T-helper 17 cell (primary cell): ENCODE measurements around the gene C5orf58. TPM values are rescaled to one million over a fixed set of nuclear protein-coding genes. Genes with fewer than 3 reads are reported as not detected.

Experiments used
- ATAC-seq: fragments of 150-1000 bp; cut with Tn5 transposase; 2 replicates; pipeline ENCODE4 v1.10.0; 2021; ENCODE audit warnings: mild to moderate bottlenecking, moderate library complexity
- DNase-seq, 3 donors: peaks; one replicate each; pipeline versions ENCODE4 v3.0.0 to v3.0.0-alpha.2; 2020 to 2021
- H3K9me3 ChIP-seq: one replicate; pipeline ENCODE4 v1.7.0; 2013; ENCODE audit warnings: low read length, mild to moderate bottlenecking; ENCODE audit not compliant: control insufficient read depth, poor library complexity, severe bottlenecking
- H3K27ac Mint-ChIP-seq: one replicate; pipeline ENCODE4 v1.8.0; 2022; ENCODE audit warnings: mild to moderate bottlenecking, moderate library complexity, mixed read lengths
- H3K27me3 Mint-ChIP-seq: one replicate; pipeline ENCODE4 v1.8.0; 2022; ENCODE audit warnings: mixed read lengths
- H3K36me3 Mint-ChIP-seq: one replicate; pipeline ENCODE4 v1.8.0; 2022; ENCODE audit warnings: low read depth, mixed read lengths
- H3K4me1 Mint-ChIP-seq: one replicate; pipeline ENCODE4 v1.8.0; 2022; ENCODE audit warnings: mild to moderate bottlenecking, mixed read lengths
- H3K4me3 Mint-ChIP-seq: one replicate; pipeline ENCODE4 v1.8.0; 2022; ENCODE audit warnings: mild to moderate bottlenecking, moderate library complexity, mixed read lengths
- total RNA-seq, 4 donors: library from RNA in 2 of 4; stranded (reverse) in 2 of 4; gene quantifications; one replicate each; pipeline ENCODE4 v1.2.3 and lab custom pipeline; 2022 to 2026

The C5orf58 gene
- total RNA-seq, 2 donors from 2014 or later, result not detected

DNA sequence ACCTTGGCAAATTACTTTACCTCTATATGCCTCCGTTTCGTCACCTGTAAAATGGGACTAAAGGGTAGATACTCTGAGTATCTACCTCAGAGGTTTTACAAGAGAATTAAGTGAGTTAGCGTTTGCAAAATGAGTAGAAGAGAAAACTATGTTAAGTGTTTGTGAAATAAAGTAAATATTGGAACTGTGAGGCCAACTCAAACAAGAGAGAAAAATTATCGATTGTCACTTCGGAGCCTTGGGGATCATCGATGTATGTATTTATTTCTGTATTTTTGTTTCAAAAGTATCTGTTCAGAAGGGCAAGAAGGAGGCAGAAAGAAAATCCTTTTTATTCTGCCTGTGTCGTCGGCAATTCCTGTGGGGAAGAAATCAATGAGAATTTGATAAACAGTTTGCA is 25.8 kb upstream of the C5orf58 start:
- Mint-ChIP-seq H3K4me1 (peaks cover 2% of the 10 kb centered on the region), H3K36me3 (peaks cover 4% of the 10 kb centered on the region), H3K27ac (no peak overlapping the region), H3K27me3 (peaks cover 41% of the 10 kb centered on the region), H3K4me3 (no peak overlapping the region)
- ATAC-seq (no peak), DNase-seq (no peak)
- no peaks in the 10 kb centered on the region for H3K9me3 ChIP-seq

GRCh38 chr5:170211575-170212334 is 21.0 kb upstream of the C5orf58 start:
- DNase-seq, result no peak
- Mint-ChIP-seq H3K4me1 (no peaks in the 10 kb centered on the region), H3K36me3 (peaks cover 4% of the 10 kb centered on the region), H3K4me3 (no peak overlapping the region), H3K27me3 (peaks cover 28% of the 10 kb centered on the region), H3K27ac (no peak overlapping the region)
- ATAC-seq, result no peak
- no peaks in the 10 kb centered on the region for H3K9me3 ChIP-seq

DNA sequence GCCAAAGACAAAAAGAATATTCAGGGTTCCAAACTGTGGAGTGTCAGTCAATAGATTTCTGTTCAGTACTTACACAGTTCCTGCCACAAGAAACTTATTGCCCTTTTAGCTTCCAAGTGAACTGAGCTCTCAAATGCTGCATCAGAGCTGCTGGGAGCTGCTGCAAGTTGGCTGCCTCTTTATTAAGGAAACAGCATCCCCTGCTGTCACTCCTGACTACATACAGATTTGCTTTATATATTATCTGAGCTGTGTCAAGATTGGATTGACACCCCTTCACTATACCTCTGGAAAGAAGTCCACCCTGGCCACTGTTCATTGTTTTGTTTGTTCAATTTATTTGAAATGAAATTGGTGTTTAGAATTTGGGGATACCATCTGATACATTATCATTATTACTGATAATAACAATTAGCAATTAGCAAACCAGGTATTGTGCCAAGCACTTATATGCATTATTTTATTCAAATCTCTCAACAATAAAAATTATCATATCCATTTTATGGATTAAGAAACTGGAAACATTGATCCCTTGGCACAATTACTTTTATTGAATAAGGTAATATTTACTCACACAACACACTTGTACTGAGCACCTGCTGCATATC is 16.4 kb upstream of the C5orf58 start:
- H3K4me1 Mint-ChIP-seq, result no peaks in the 10 kb centered on the region
- H3K9me3 ChIP-seq, result no peaks in the 10 kb centered on the region
- DNase-seq, result no peak
- H3K27me3 Mint-ChIP-seq, result peaks cover 16% of the 10 kb centered on the region
- H3K27ac Mint-ChIP-seq, result no peak overlapping the region
- H3K4me3 Mint-ChIP-seq, result no peak overlapping the region
- no peak for ATAC-seq
- H3K36me3 Mint-ChIP-seq, result no peaks in the 10 kb centered on the region

- peaks cover 10% of the 10 kb centered on the region for H3K27me3 Mint-ChIP-seq
- DNase-seq (no peak), ATAC-seq (no peak)
Observed at GRCh38 chr5:170217831-170218230, 15.0 kb upstream of the C5orf58 start.

GRCh38 chr5:170218726-170219125 is 14.1 kb upstream of the C5orf58 start:
- Mint-ChIP-seq H3K36me3 (no peaks in the 10 kb centered on the region), H3K4me3 (no peak overlapping the region), H3K27ac (no peak overlapping the region), H3K4me1 (no peaks in the 10 kb centered on the region), H3K27me3 (peaks cover 6% of the 10 kb centered on the region)
- no peak for ATAC-seq
- H3K9me3 ChIP-seq, result no peaks in the 10 kb centered on the region
- no peak for DNase-seq

More at GRCh38 chr5:170217831-170218230, 15.0 kb upstream of the C5orf58 start:
- Mint-ChIP-seq H3K4me3 (no peak overlapping the region), H3K4me1 (no peaks in the 10 kb centered on the region), H3K36me3 (no peaks in the 10 kb centered on the region), H3K27ac (no peak overlapping the region)
- no peaks in the 10 kb centered on the region for H3K9me3 ChIP-seq

GRCh38 chr5:170219615-170220014 is 13.2 kb upstream of the C5orf58 start:
- Mint-ChIP-seq H3K27me3 (peaks cover 6% of the 10 kb centered on the region), H3K27ac (no peak overlapping the region), H3K36me3 (no peaks in the 10 kb centered on the region), H3K4me1 (no peaks in the 10 kb centered on the region), H3K4me3 (no peak overlapping the region)
- no peaks in the 10 kb centered on the region for H3K9me3 ChIP-seq
- no peak for ATAC-seq
- DNase-seq, result no peak

DNA sequence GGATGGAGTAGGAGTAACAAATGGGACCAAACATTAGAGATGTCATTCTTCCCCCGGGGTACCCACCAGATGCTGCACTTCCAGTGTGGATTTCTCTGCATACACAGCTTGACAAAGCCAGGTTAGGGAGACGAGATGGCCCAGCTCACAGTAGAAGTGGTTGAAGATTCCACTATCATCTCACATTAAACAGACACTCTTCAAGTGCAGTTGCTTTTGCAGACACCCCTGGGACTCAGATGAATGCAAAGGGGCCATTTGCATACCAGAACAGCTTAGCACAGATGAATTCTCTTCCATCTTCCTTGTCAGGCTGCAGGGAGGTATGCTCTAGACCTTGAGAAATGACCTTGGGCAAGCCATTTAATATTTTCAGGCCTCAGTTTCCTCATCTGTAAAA is 12.6 kb upstream of the C5orf58 start:
- no peak overlapping the region for H3K27ac Mint-ChIP-seq
- no peak for DNase-seq
- ATAC-seq, result no peak
- no peaks in the 10 kb centered on the region for H3K4me1 Mint-ChIP-seq
- no peak overlapping the region for H3K4me3 Mint-ChIP-seq
- peaks cover 6% of the 10 kb centered on the region for H3K27me3 Mint-ChIP-seq
- no peaks in the 10 kb centered on the region for H3K9me3 ChIP-seq
- H3K36me3 Mint-ChIP-seq, result no peaks in the 10 kb centered on the region

DNA sequence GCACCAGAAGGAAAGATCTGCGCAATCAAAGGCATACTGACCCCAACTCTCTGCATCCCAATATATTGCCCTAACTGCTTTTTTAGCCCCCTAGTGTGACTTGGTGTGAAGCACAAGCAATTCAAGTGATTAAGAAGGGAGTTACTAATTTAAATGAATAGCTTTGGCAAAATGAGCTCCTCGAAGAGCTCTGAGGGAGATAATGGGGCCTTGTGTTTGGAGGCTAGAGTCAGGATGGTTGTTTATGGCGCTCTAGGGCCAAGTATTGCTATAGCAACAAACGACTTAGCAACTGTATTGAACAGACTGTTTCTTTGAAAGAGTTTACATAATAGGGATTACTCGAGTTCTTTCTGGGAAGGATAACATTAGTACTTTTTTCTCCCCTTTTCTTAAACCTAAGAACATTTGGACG is 11.5 kb upstream of the C5orf58 start:
- no peaks in the 10 kb centered on the region for H3K9me3 ChIP-seq
- H3K36me3 Mint-ChIP-seq, result no peaks in the 10 kb centered on the region
- H3K4me3 Mint-ChIP-seq, result no peak overlapping the region
- H3K27me3 Mint-ChIP-seq, result peaks cover 6% of the 10 kb centered on the region
- DNase-seq, result no peak
- no peak overlapping the region for H3K27ac Mint-ChIP-seq
- peaks cover 4% of the 10 kb centered on the region for H3K4me1 Mint-ChIP-seq
- ATAC-seq, result no peak

- Mint-ChIP-seq H3K27me3 (peaks cover 6% of the 10 kb centered on the region), H3K4me1 (peaks cover 6% of the 10 kb centered on the region), H3K27ac (no peak overlapping the region), H3K36me3 (no peaks in the 10 kb centered on the region), H3K4me3 (no peak overlapping the region)
- DNase-seq (no peak), ATAC-seq (no peak)
- no peaks in the 10 kb centered on the region for H3K9me3 ChIP-seq
Observed at GRCh38 chr5:170223360-170223759, 9.4 kb upstream of the C5orf58 start.

GRCh38 chr5:170223906-170224305 is 8.9 kb upstream of the C5orf58 start:
- no peaks in the 10 kb centered on the region for H3K9me3 ChIP-seq
- DNase-seq (no peak), ATAC-seq (no peak)
- no peak overlapping the region for H3K4me3 Mint-ChIP-seq
- peaks cover 6% of the 10 kb centered on the region for H3K27me3 Mint-ChIP-seq
- no peaks in the 10 kb centered on the region for H3K36me3 Mint-ChIP-seq
- peaks cover 6% of the 10 kb centered on the region for H3K4me1 Mint-ChIP-seq
- no peak overlapping the region for H3K27ac Mint-ChIP-seq

DNA sequence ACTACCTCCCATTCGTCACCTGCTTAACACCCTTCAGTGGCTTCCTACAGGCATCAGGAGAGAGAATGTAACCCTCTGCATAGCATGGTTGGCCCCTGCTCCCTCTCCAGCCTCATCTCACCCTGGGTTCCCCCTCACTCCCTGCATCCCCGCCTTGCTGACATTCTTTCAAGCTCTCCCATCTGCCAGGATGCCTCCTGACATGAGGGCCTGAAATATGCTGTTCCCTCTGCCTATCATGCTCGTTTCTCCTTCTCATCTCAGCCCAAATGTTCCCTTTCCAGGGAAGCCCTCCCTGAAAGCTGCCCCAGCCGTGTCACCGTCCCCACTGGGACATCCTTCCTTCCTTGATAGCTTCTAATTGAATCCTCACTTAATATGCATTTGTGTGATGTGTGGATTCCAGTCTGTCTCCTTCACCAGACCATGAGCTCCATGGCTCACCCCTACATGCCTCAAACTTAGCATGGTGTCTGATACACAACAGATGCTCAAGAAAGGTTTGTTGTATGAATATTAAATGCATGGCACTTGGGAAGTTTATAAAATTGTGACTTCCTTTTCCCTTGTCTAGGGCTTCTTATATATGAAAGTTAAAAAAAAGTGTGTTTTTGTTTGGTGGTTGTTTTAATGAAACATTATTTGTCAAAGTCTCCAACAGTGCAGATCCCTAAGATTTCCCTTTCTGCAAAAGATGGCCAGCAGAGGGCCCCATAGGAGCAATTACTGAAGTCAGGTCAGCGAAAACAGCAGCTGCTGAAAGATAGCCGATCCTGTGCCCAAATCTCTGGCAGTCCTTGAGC is 7.3 kb upstream of the C5orf58 start:
- H3K27me3 Mint-ChIP-seq, result peaks cover 6% of the 10 kb centered on the region
- H3K27ac Mint-ChIP-seq, result peak overlapping the region; percentile 29
- peaks cover 6% of the 10 kb centered on the region for H3K4me1 Mint-ChIP-seq
- peak; percentile 41 to 61 (median 49) for DNase-seq
- peak; percentile 71 for ATAC-seq
- H3K36me3 Mint-ChIP-seq, result no peaks in the 10 kb centered on the region
- H3K9me3 ChIP-seq, result no peaks in the 10 kb centered on the region
- H3K4me3 Mint-ChIP-seq, result no peak overlapping the region

GRCh38 chr5:170226129-170226615 is 6.6 kb upstream of the C5orf58 start:
- no peak for DNase-seq
- Mint-ChIP-seq H3K27me3 (peaks cover 6% of the 10 kb centered on the region), H3K4me3 (no peak overlapping the region), H3K36me3 (no peaks in the 10 kb centered on the region), H3K4me1 (peaks cover 6% of the 10 kb centered on the region), H3K27ac (peak overlapping the region; percentile 29)
- ATAC-seq, result no peak
- no peaks in the 10 kb centered on the region for H3K9me3 ChIP-seq

GRCh38 chr5:170226661-170227060 is 6.1 kb upstream of the C5orf58 start:
- ATAC-seq, result no peak
- Mint-ChIP-seq H3K4me1 (peaks cover 6% of the 10 kb centered on the region), H3K36me3 (no peaks in the 10 kb centered on the region), H3K4me3 (no peak overlapping the region), H3K27me3 (peaks cover 6% of the 10 kb centered on the region), H3K27ac (no peak overlapping the region)
- H3K9me3 ChIP-seq, result no peaks in the 10 kb centered on the region
- DNase-seq, result no peak
